ENCODE results near the gene FRMD8. TPM values are rescaled to one million over a fixed set of nuclear protein-coding genes. Genes with fewer than 3 reads are reported as not detected.
A peak's percentile ranks its signal among the peaks of the same experiment; 100 is the strongest.

FRMD8 gene
- polyA plus RNA-seq, 1 donor from 2014 or later, result 22.2 TPM

- Histone ChIP-seq H3K79me2 (replicated peaks; ENCODE audit: insufficient read depth, low read length) (peaks cover 53% of the 10 kb centered on the region), H3K36me3 (ENCODE audit: insufficient read depth, low read length) (no peaks in the 10 kb centered on the region), H3K27me3 (ENCODE audit: insufficient read depth, low read depth, low read length) (no peaks in the 10 kb centered on the region), H3F3A (ENCODE audit: insufficient read depth, low read length, poor library complexity, severe bottlenecking) (no peaks in the 10 kb centered on the region), H3K4me2 (ENCODE audit: low read length) (no peak overlapping the region), H2AFZ (ENCODE audit: low read depth, low read length) (no peak overlapping the region), H3K9me3 (ENCODE audit: low read length) (no peaks in the 10 kb centered on the region), H3K9ac (ENCODE audit: low read length) (peak overlapping the region; percentile 68), H4K20me1 (ENCODE audit: insufficient read depth) (no peaks in the 10 kb centered on the region), H3K4me3 (ENCODE audit: low read length) (no peak overlapping the region), H3K9me2 (ENCODE audit: insufficient read depth, low read length) (no peaks in the 10 kb centered on the region), H3K27ac (ENCODE audit: low read length) (no peak overlapping the region)
- TF ChIP-seq EZH2 (IDR thresholded peaks at IDR 0.05; ENCODE audit: borderline replicate concordance, insufficient read depth, low read length, poor library complexity, severe bottlenecking), result no peak
- TF ChIP-seq TAF1 (IDR thresholded peaks at IDR 0.05; ENCODE audit: low read depth), result no peak
- TF ChIP-seq SMC3 (conservative IDR thresholded peaks at IDR 0.05; ENCODE audit: poor library complexity), result no peak
- no peak for TF ChIP-seq EP300 (conservative IDR thresholded peaks at IDR 0.05; ENCODE audit: poor library complexity, severe bottlenecking)
- no peak for TF ChIP-seq POLR2AphosphoS5 (IDR thresholded peaks at IDR 0.05)
- TF ChIP-seq MXI1 (conservative IDR thresholded peaks at IDR 0.05; ENCODE audit: poor library complexity, severe bottlenecking), result no peak
- TF ChIP-seq, protein P1, sequence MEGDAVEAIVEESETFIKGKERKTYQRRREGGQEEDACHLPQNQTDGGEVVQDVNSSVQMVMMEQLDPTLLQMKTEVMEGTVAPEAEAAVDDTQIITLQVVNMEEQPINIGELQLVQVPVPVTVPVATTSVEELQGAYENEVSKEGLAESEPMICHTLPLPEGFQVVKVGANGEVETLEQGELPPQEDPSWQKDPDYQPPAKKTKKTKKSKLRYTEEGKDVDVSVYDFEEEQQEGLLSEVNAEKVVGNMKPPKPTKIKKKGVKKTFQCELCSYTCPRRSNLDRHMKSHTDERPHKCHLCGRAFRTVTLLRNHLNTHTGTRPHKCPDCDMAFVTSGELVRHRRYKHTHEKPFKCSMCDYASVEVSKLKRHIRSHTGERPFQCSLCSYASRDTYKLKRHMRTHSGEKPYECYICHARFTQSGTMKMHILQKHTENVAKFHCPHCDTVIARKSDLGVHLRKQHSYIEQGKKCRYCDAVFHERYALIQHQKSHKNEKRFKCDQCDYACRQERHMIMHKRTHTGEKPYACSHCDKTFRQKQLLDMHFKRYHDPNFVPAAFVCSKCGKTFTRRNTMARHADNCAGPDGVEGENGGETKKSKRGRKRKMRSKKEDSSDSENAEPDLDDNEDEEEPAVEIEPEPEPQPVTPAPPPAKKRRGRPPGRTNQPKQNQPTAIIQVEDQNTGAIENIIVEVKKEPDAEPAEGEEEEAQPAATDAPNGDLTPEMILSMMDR (IDR thresholded peaks at IDR 0.05; ENCODE audit: poor library complexity, severe bottlenecking), result no peak
- TF ChIP-seq, protein P2, sequence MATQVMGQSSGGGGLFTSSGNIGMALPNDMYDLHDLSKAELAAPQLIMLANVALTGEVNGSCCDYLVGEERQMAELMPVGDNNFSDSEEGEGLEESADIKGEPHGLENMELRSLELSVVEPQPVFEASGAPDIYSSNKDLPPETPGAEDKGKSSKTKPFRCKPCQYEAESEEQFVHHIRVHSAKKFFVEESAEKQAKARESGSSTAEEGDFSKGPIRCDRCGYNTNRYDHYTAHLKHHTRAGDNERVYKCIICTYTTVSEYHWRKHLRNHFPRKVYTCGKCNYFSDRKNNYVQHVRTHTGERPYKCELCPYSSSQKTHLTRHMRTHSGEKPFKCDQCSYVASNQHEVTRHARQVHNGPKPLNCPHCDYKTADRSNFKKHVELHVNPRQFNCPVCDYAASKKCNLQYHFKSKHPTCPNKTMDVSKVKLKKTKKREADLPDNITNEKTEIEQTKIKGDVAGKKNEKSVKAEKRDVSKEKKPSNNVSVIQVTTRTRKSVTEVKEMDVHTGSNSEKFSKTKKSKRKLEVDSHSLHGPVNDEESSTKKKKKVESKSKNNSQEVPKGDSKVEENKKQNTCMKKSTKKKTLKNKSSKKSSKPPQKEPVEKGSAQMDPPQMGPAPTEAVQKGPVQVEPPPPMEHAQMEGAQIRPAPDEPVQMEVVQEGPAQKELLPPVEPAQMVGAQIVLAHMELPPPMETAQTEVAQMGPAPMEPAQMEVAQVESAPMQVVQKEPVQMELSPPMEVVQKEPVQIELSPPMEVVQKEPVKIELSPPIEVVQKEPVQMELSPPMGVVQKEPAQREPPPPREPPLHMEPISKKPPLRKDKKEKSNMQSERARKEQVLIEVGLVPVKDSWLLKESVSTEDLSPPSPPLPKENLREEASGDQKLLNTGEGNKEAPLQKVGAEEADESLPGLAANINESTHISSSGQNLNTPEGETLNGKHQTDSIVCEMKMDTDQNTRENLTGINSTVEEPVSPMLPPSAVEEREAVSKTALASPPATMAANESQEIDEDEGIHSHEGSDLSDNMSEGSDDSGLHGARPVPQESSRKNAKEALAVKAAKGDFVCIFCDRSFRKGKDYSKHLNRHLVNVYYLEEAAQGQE (IDR thresholded peaks at IDR 0.05; ENCODE audit: borderline replicate concordance), result no peak
- no peak for TF ChIP-seq RAD21 (conservative IDR thresholded peaks at IDR 0.05)
Measured at GRCh38 chr11:65414776-65415498, 28.5 kb downstream of the FRMD8 start.

- Histone ChIP-seq H3K9me3 (ENCODE audit: low read length) (no peaks in the 10 kb centered on the region), H3K9ac (ENCODE audit: low read length) (peak overlapping the region; percentile 68), H3F3A (ENCODE audit: insufficient read depth, low read length, poor library complexity, severe bottlenecking) (no peaks in the 10 kb centered on the region), H3K4me2 (ENCODE audit: low read length) (peak overlapping the region; percentile 97), H3K79me2 (replicated peaks; ENCODE audit: insufficient read depth, low read length) (peaks cover 61% of the 10 kb centered on the region), H3K9me2 (ENCODE audit: insufficient read depth, low read length) (no peaks in the 10 kb centered on the region), H4K20me1 (ENCODE audit: insufficient read depth) (no peaks in the 10 kb centered on the region), H3K27me3 (ENCODE audit: insufficient read depth, low read depth, low read length) (no peaks in the 10 kb centered on the region), H3K36me3 (ENCODE audit: insufficient read depth, low read length) (no peaks in the 10 kb centered on the region), H2AFZ (ENCODE audit: low read depth, low read length) (no peak overlapping the region), H3K4me3 (ENCODE audit: low read length) (peak overlapping the region; percentile 65), H3K27ac (ENCODE audit: low read length) (peak overlapping the region; percentile 40)
- TF ChIP-seq POLR2AphosphoS5 (IDR thresholded peaks at IDR 0.05) (no peak), RAD21 (conservative IDR thresholded peaks at IDR 0.05) (no peak), EZH2 (IDR thresholded peaks at IDR 0.05; ENCODE audit: borderline replicate concordance, insufficient read depth, low read length, poor library complexity, severe bottlenecking) (no peak), MXI1 (conservative IDR thresholded peaks at IDR 0.05; ENCODE audit: poor library complexity, severe bottlenecking) (no peak), SMC3 (conservative IDR thresholded peaks at IDR 0.05; ENCODE audit: poor library complexity) (no peak), EP300 (conservative IDR thresholded peaks at IDR 0.05; ENCODE audit: poor library complexity, severe bottlenecking) (no peak), TAF1 (IDR thresholded peaks at IDR 0.05; ENCODE audit: low read depth) (no peak)
- TF ChIP-seq, protein P1 (IDR thresholded peaks at IDR 0.05; ENCODE audit: poor library complexity, severe bottlenecking), result no peak
- TF ChIP-seq, protein P2 (IDR thresholded peaks at IDR 0.05; ENCODE audit: borderline replicate concordance), result no peak
Measured at GRCh38 chr11:65415499-65416340, 29.3 kb downstream of the FRMD8 start.

Measured in neural cell (in vitro differentiated cells).